ENCODE results near the gene COASY. TPM values are rescaled to one million over a fixed set of nuclear protein-coding genes. Genes with fewer than 3 reads are reported as not detected.

The COASY gene
- polyA plus RNA-seq, 3 donors = 52.6 to 63.8 (median 57.9) TPM

GRCh38 chr17:42562388-42563142, 617 bp downstream of the COASY start:
- H3K4me1 ChIP-seq (ENCODE audit: control insufficient read depth in 1 of 2, insufficient read depth in 2 of 2, low read length in 2 of 2) = peaks cover 29 to 43% of the 10 kb centered on the region in 2 donors
- 9% methylated on average over 43 of the region's 48 CpGs for WGBS (ENCODE audit: insufficient coverage)
- Mint-ChIP-seq H3K4me3 (peak overlapping the region; percentile 90 to 93), H3K27ac (peak overlapping the region; percentile 91 to 97 (median 93)), H3K9me3 (peaks cover 0 to 3% (median 0%) of the 10 kb centered on the region in 7 donors), H3K4me1 (peaks cover 27% of the 10 kb centered on the region), H3K36me3 (peaks cover 21 to 26% of the 10 kb centered on the region in 2 donors), H3K27me3 (ENCODE audit: low read depth in 3 of 3) (peaks cover 0 to 10% (median 1%) of the 10 kb centered on the region in 3 donors)
- H3K4me2 ChIP-seq (replicated peaks; ENCODE audit: extremely low read depth, low read length, poor library complexity, severe bottlenecking) = peak overlapping the region; percentile 100
- H3K36me3 ChIP-seq (replicated peaks in 1 of 2; ENCODE audit: control insufficient read depth in 1 of 2, insufficient read depth in 2 of 2, low read length in 2 of 2) = peaks cover 19 to 27% of the 10 kb centered on the region in 2 donors
- H3K27ac ChIP-seq (ENCODE audit: low read depth in 1 of 2, low read length in 2 of 2) = peak overlapping the region; percentile 88 to 92
- peak overlapping the region; percentile 87 for H3K9ac ChIP-seq (ENCODE audit: insufficient read depth, low read length, poor library complexity, severe bottlenecking)
- DNase-seq = no peak
- TF ChIP-seq, protein P1, sequence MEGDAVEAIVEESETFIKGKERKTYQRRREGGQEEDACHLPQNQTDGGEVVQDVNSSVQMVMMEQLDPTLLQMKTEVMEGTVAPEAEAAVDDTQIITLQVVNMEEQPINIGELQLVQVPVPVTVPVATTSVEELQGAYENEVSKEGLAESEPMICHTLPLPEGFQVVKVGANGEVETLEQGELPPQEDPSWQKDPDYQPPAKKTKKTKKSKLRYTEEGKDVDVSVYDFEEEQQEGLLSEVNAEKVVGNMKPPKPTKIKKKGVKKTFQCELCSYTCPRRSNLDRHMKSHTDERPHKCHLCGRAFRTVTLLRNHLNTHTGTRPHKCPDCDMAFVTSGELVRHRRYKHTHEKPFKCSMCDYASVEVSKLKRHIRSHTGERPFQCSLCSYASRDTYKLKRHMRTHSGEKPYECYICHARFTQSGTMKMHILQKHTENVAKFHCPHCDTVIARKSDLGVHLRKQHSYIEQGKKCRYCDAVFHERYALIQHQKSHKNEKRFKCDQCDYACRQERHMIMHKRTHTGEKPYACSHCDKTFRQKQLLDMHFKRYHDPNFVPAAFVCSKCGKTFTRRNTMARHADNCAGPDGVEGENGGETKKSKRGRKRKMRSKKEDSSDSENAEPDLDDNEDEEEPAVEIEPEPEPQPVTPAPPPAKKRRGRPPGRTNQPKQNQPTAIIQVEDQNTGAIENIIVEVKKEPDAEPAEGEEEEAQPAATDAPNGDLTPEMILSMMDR (IDR thresholded peaks at IDR 0.05) = no peak
- peak overlapping the region; percentile 87 for H2AFZ ChIP-seq (ENCODE audit: insufficient read depth, low read depth, low read length, poor library complexity, severe bottlenecking)
- peaks cover 38% of the 10 kb centered on the region for H3K79me2 ChIP-seq (ENCODE audit: insufficient read depth, low read length)
- H3K4me3 ChIP-seq (replicated peaks in 1 of 3; ENCODE audit: low read depth in 2 of 3, low read length in 3 of 3) = peak overlapping the region; percentile 56 to 92 (median 91)
- H3K9me3 ChIP-seq (replicated peaks in 1 of 2; ENCODE audit: control insufficient read depth in 1 of 2, insufficient read depth in 1 of 2, low read length in 2 of 2) = no peaks in the 10 kb centered on the region
- no peaks in the 10 kb centered on the region for H3K27me3 ChIP-seq (ENCODE audit: control insufficient read depth in 2 of 2, insufficient read depth in 2 of 2, low read length in 2 of 2)
- peaks cover 22% of the 10 kb centered on the region for H4K20me1 ChIP-seq (ENCODE audit: insufficient read depth, low read length)
- intact Hi-C loops (cut with micrococcal nuclease) = loop anchor here in 1 of 2 donors (1.0 to 2.0 kb wide), 2 partner anchors 14 to 174 kb away; partner anchors contain the start of genes PSMC3IP and STAT3

- peaks cover 0 to 3% (median 0%) of the 10 kb centered on the region in 7 donors for H3K9me3 Mint-ChIP-seq
- peaks cover 19 to 27% of the 10 kb centered on the region in 2 donors for H3K36me3 ChIP-seq (replicated peaks in 1 of 2; ENCODE audit: control insufficient read depth in 1 of 2, insufficient read depth in 2 of 2, low read length in 2 of 2)
- no peaks in the 10 kb centered on the region for H3K27me3 ChIP-seq (ENCODE audit: control insufficient read depth in 2 of 2, insufficient read depth in 2 of 2, low read length in 2 of 2)
- WGBS (ENCODE audit: insufficient coverage) = 89% methylated on average over 4 of the region's 14 CpGs
- peak overlapping the region; percentile 81 to 97 (median 91) for H3K27ac Mint-ChIP-seq
- H3K4me2 ChIP-seq (replicated peaks; ENCODE audit: extremely low read depth, low read length, poor library complexity, severe bottlenecking) = peak overlapping the region; percentile 100
- peak overlapping the region; percentile 87 for H3K9ac ChIP-seq (ENCODE audit: insufficient read depth, low read length, poor library complexity, severe bottlenecking)
- intact Hi-C loops (cut with micrococcal nuclease) = loop anchor here in 1 of 2 donors (2.0 kb wide), 1 partner anchor 14 kb away; the partner anchor contains the start of gene PSMC3IP
- H3K4me3 Mint-ChIP-seq = peak overlapping the region; percentile 90 to 93
- DNase-seq = no peak
- peaks cover 31% of the 10 kb centered on the region for H3K4me1 Mint-ChIP-seq
- TF ChIP-seq, protein P1 (IDR thresholded peaks at IDR 0.05) = no peak
- H3K9me3 ChIP-seq (replicated peaks in 1 of 2; ENCODE audit: control insufficient read depth in 1 of 2, insufficient read depth in 1 of 2, low read length in 2 of 2) = no peaks in the 10 kb centered on the region
- no peak overlapping the region for H2AFZ ChIP-seq (ENCODE audit: insufficient read depth, low read depth, low read length, poor library complexity, severe bottlenecking)
- H4K20me1 ChIP-seq (ENCODE audit: insufficient read depth, low read length) = peaks cover 27% of the 10 kb centered on the region
- peaks cover 23 to 29% of the 10 kb centered on the region in 2 donors for H3K36me3 Mint-ChIP-seq
- H3K4me3 ChIP-seq (replicated peaks in 1 of 3; ENCODE audit: low read depth in 2 of 3, low read length in 3 of 3) = peak overlapping the region in 2 of 3 experiments; percentile 91 to 92
- H3K27ac ChIP-seq (ENCODE audit: low read depth in 1 of 2, low read length in 2 of 2) = peak overlapping the region; percentile 88 to 92
- peaks cover 0 to 10% (median 1%) of the 10 kb centered on the region in 3 donors for H3K27me3 Mint-ChIP-seq (ENCODE audit: low read depth in 3 of 3)
- peaks cover 35 to 48% of the 10 kb centered on the region in 2 donors for H3K4me1 ChIP-seq (ENCODE audit: control insufficient read depth in 1 of 2, insufficient read depth in 2 of 2, low read length in 2 of 2)
- peaks cover 44% of the 10 kb centered on the region for H3K79me2 ChIP-seq (ENCODE audit: insufficient read depth, low read length)
These were observed 1.2 kb downstream of the COASY start for GRCh38 chr17:42563143-42563509.
